Measurements from ENCODE around the gene POMT1. TPM values are rescaled to one million over a fixed set of nuclear protein-coding genes. Genes with fewer than 3 reads are reported as not detected.

POMT1 gene
- total RNA-seq, 4 donors from 2014 or later = 14.3 to 43.1 (median 32.2) TPM

GRCh38 chr9:131487621-131488031, 15.1 kb upstream of the POMT1 start:
- no peak for DNase-seq
- Histone ChIP-seq H3K27ac (peak overlapping the region in 1 of 4 donors; percentile 27), H3K27me3 (no peaks in the 10 kb centered on the region), H3K36me3 (peaks cover 0 to 91% of the 10 kb centered on the region in 2 donors), H3K9me3 (no peaks in the 10 kb centered on the region), H3K4me1 (peaks cover 19 to 23% of the 10 kb centered on the region in 2 donors), H3K4me3 (no peak overlapping the region)
- no peak for TF ChIP-seq POLR2A (IDR thresholded peaks at IDR 0.05)
- TF ChIP-seq CTCF (IDR thresholded peaks at IDR 0.05 in 4 of 5, conservative IDR thresholded peaks at IDR 0.05 in 1 of 5) = no peak
- in situ Hi-C loops (cut with MboI; ENCODE audit: low sequenced_read_pairs in 4 of 4) = loop anchor here in 2 of 4 donors (25.0 kb wide), 1 partner anchor 100 kb away; the partner anchor contains the start of gene PRRC2B (in 2 of the 2)
- no peak for ATAC-seq
- intact Hi-C loops (cut with DNase I; ENCODE audit: low total_unique reads) = no loop called here

- Histone ChIP-seq H3K36me3 (peaks cover 0 to 100% of the 10 kb centered on the region in 2 donors), H3K9me3 (no peaks in the 10 kb centered on the region), H3K27me3 (no peaks in the 10 kb centered on the region), H3K4me1 (no peaks in the 10 kb centered on the region), H3K27ac (no peak overlapping the region), H3K4me3 (no peak overlapping the region)
- intact Hi-C loops (cut with DNase I; ENCODE audit: low total_unique reads) = no loop called here
- TF ChIP-seq POLR2A (IDR thresholded peaks at IDR 0.05) (no peak), CTCF (IDR thresholded peaks at IDR 0.05 in 4 of 5, conservative IDR thresholded peaks at IDR 0.05 in 1 of 5) (no peak)
- no peak for DNase-seq
- no peak for ATAC-seq
- in situ Hi-C loops (cut with MboI; ENCODE audit: low sequenced_read_pairs in 4 of 4) = loop anchor here in 2 of 4 donors (25.0 kb wide), 1 partner anchor 103 kb away; the partner anchor contains the start of gene PRRC2B (in 2 of the 2)
These were observed 12.2 kb upstream of the POMT1 start for GRCh38 chr9:131490514-131490913.

GRCh38 chr9:131491001-131491710, 11.6 kb upstream of the POMT1 start:
- H3K9me3 ChIP-seq = no peaks in the 10 kb centered on the region
- no peaks in the 10 kb centered on the region for H3K27me3 ChIP-seq
- no peak for ATAC-seq
- intact Hi-C loops (cut with DNase I; ENCODE audit: low total_unique reads) (no loop called here), in situ Hi-C loops (cut with MboI; ENCODE audit: low sequenced_read_pairs in 4 of 4) (loop anchor here in 2 of 4 donors (25.0 kb wide), 1 partner anchor 104 kb away; the partner anchor contains the start of gene PRRC2B (in 2 of the 2))
- H3K36me3 ChIP-seq = peaks cover 0 to 100% of the 10 kb centered on the region in 2 donors
- no peak for TF ChIP-seq CTCF (IDR thresholded peaks at IDR 0.05 in 4 of 5, conservative IDR thresholded peaks at IDR 0.05 in 1 of 5)
- TF ChIP-seq POLR2A (IDR thresholded peaks at IDR 0.05) = no peak
- no peak for DNase-seq
- H3K4me3 ChIP-seq = no peak overlapping the region
- peak overlapping the region in 2 of 4 donors; percentile 46 to 65 for H3K27ac ChIP-seq
- no peaks in the 10 kb centered on the region for H3K4me1 ChIP-seq

- TF ChIP-seq CTCF (IDR thresholded peaks at IDR 0.05 in 4 of 5, conservative IDR thresholded peaks at IDR 0.05 in 1 of 5) (no peak), POLR2A (IDR thresholded peaks at IDR 0.05) (no peak)
- DNase-seq = peak; percentile 58 to 61
- Histone ChIP-seq H3K4me3 (no peak overlapping the region), H3K9me3 (no peaks in the 10 kb centered on the region), H3K27me3 (no peaks in the 10 kb centered on the region), H3K4me1 (no peaks in the 10 kb centered on the region), H3K27ac (peak overlapping the region in 2 of 4 donors; percentile 46 to 65), H3K36me3 (peaks cover 0 to 100% of the 10 kb centered on the region in 2 donors)
- intact Hi-C loops (cut with DNase I; ENCODE audit: low total_unique reads) = no loop called here
- in situ Hi-C loops (cut with MboI; ENCODE audit: low sequenced_read_pairs in 4 of 4) = loop anchor here in 2 of 4 donors (25.0 kb wide), 1 partner anchor 105 kb away; the partner anchor contains the start of gene PRRC2B (in 2 of the 2)
- ATAC-seq = peak; percentile 47 to 76
These were observed 10.6 kb upstream of the POMT1 start for GRCh38 chr9:131492070-131492469.
